HEK293 (cell line): ENCODE data around the gene ACSS1.

Experiments used
- EGR2 ChIP-seq: fragments of 450-650 bp; formaldehyde crosslinking; IDR thresholded peaks from 2 replicates; pipeline ENCODE4 v1.5.1; 2016; ENCODE audit warnings: low read depth, missing biosample characterization, missing genetic modification characterization
- ELK4 ChIP-seq: IDR thresholded peaks from 2 replicates; pipeline ENCODE4 v1.6.1; 2011; ENCODE audit warnings: mild to moderate bottlenecking, low read depth, low read length, borderline replicate concordance
- HOXD13 ChIP-seq: sonication (generic); formaldehyde crosslinking; IDR thresholded peaks from 2 replicates; pipeline ENCODE4 v1.8.0; 2022; ENCODE audit warnings: missing genetic modification reagents, borderline replicate concordance
- KLF9 ChIP-seq: fragments of 450-650 bp; formaldehyde crosslinking; IDR thresholded peaks from 2 replicates; pipeline ENCODE4 v1.5.1; 2016; ENCODE audit warnings: missing biosample characterization, missing genetic modification characterization, low read depth
- MYNN ChIP-seq: fragments of 450-650 bp; formaldehyde crosslinking; IDR thresholded peaks from 2 replicates; pipeline ENCODE4 v1.5.1; 2016; ENCODE audit warnings: missing biosample characterization, missing genetic modification characterization, borderline replicate concordance
- PRDM4 ChIP-seq: fragments of 450-650 bp; formaldehyde crosslinking; IDR thresholded peaks from 2 replicates; pipeline ENCODE4 v1.5.1; 2017; ENCODE audit warnings: missing biosample characterization, missing genetic modification characterization
- ZNF16 ChIP-seq: fragments of 450-650 bp; formaldehyde crosslinking; IDR thresholded peaks from 2 replicates; pipeline ENCODE4 v1.5.1; 2016; ENCODE audit warnings: low read depth, missing biosample characterization, missing genetic modification characterization
- ZNF18 ChIP-seq: fragments of 450-650 bp; formaldehyde crosslinking; IDR thresholded peaks from 2 replicates; pipeline ENCODE4 v1.5.1; 2016; ENCODE audit warnings: missing biosample characterization, missing genetic modification characterization
- ZNF19 ChIP-seq: fragments of 450-650 bp; formaldehyde crosslinking; IDR thresholded peaks from 2 replicates; pipeline ENCODE4; 2016; ENCODE audit warnings: missing biosample characterization, missing genetic modification characterization, low read depth
- ZNF274 ChIP-seq, 2 experiments: fragments of 200-500 bp in 1 of 2; fragments of 450-650 bp in 1 of 2; sonication (Bioruptor generic) in 1 of 2; formaldehyde crosslinking in 1 of 2; IDR thresholded peaks; 2 replicates each; pipeline versions ENCODE4 v1.5.1 to v1.6.1; 2014 to 2016; ENCODE audit warnings: borderline replicate concordance in 1 of 2, inconsistent platforms in 1 of 2, low read length in 1 of 2, missing biosample characterization in 1 of 2, missing genetic modification characterization in 1 of 2
- ZNF280C ChIP-seq: fragments of 450-650 bp; formaldehyde crosslinking; IDR thresholded peaks from 2 replicates; pipeline ENCODE4 v1.5.1; 2016; ENCODE audit warnings: missing biosample characterization, missing genetic modification characterization
- ZNF350 ChIP-seq: fragments of 450-650 bp; formaldehyde crosslinking; IDR thresholded peaks from 2 replicates; pipeline ENCODE4 v1.5.0; 2017; ENCODE audit warnings: missing biosample characterization, mild to moderate bottlenecking, missing genetic modification characterization
- ZNF560 ChIP-seq: fragments of 450-650 bp; formaldehyde crosslinking; IDR thresholded peaks from 2 replicates; pipeline ENCODE4 v1.5.1; 2017; ENCODE audit warnings: missing biosample characterization, missing genetic modification characterization, borderline replicate concordance
- ZNF704 ChIP-seq: fragments of 450-650 bp; formaldehyde crosslinking; IDR thresholded peaks from 2 replicates; pipeline ENCODE4 v1.5.1; 2016; ENCODE audit warnings: missing biosample characterization, missing genetic modification characterization
- ZSCAN16 ChIP-seq: fragments of 450-650 bp; formaldehyde crosslinking; IDR thresholded peaks from 2 replicates; pipeline ENCODE4 v1.5.1; 2016; ENCODE audit warnings: missing biosample characterization, missing genetic modification characterization
- ZSCAN4 ChIP-seq: fragments of 450-650 bp; formaldehyde crosslinking; IDR thresholded peaks from 2 replicates; pipeline ENCODE4 v1.5.1; 2017; ENCODE audit warnings: missing biosample characterization, missing genetic modification characterization

ACSS1 gene

GRCh38 chr20:25067102-25067987 lies 9.4 kb upstream of the ACSS1 start (continued):
- TF ChIP-seq ZSCAN4 (tag by site-specific recombination), result peak; percentile 89
- TF ChIP-seq ELK4, result no peak
- TF ChIP-seq ZNF274 (IDR thresholded peaks at IDR 0.05; ENCODE audit: low read length), result no peak
- TF ChIP-seq ZNF274 (tag by site-specific recombination; IDR thresholded peaks at IDR 0.05; ENCODE audit: borderline replicate concordance), result 0 out of 2 replicates have a peak, but pooled peaks have one; percentile 40
- no peak for TF ChIP-seq ZNF19 (tag by site-specific recombination)
- no peak for TF ChIP-seq ZNF560 (tag by site-specific recombination)
- no peak for TF ChIP-seq ZNF350 (tag by site-specific recombination)
- peak; percentile 45; the same call in 1 of the 2 replicates for TF ChIP-seq EGR2
- TF ChIP-seq HOXD13, result no peak
- TF ChIP-seq ZNF704 (tag by site-specific recombination), result no peak
- TF ChIP-seq ZNF18 (tag by site-specific recombination), result peak; percentile 30; the same call in 1 of the 2 replicates
- TF ChIP-seq KLF9 (tag by site-specific recombination), result 0 out of 2 replicates have a peak, but pooled peaks have one; percentile 30
- TF ChIP-seq ZSCAN16 (tag by site-specific recombination), result no peak
- TF ChIP-seq ZNF16 (tag by site-specific recombination), result no peak; the same call in 1 of the 2 replicates
- no peak for TF ChIP-seq PRDM4
- TF ChIP-seq ZNF280C (tag by site-specific recombination), result 0 out of 2 replicates have a peak, but pooled peaks have one; percentile 43
- no peak for TF ChIP-seq MYNN (tag by site-specific recombination)
